Kidney (tissue), 14 donors: ENCODE measurements around the gene SMAD3. TPM values are rescaled to one million over a fixed set of nuclear protein-coding genes. Genes with fewer than 3 reads are reported as not detected.
A peak's percentile ranks its signal among the peaks of the same experiment; 100 is the strongest.

Source experiments
- DNase-seq, 5 donors: peaks; one replicate each; pipeline ENCODE4 v3.0.0-alpha.2; 2013 to 2020
- FAIRE-seq: peaks from 2 replicates; lab custom pipeline; 2012; peaks lifted over from hg19 to GRCh38; lab: Jason Lieb, UNC
- H3K27ac ChIP-seq, 2 donors: one replicate each; pipeline ENCODE4 v1.7.0; 2013; ENCODE audit warnings: low read depth in 2 of 2, low read length in 2 of 2, inconsistent platforms in 1 of 2
- H3K27me3 ChIP-seq: one replicate; pipeline ENCODE4 v1.7.1; 2013; ENCODE audit warnings: low read length, inconsistent platforms; ENCODE audit not compliant: control insufficient read depth, insufficient read depth
- H3K36me3 ChIP-seq, 3 donors: one replicate each; pipeline versions ENCODE4 v1.7.0 to v1.7.1; 2013; ENCODE audit warnings: low read length in 3 of 3, control low read depth in 1 of 3, inconsistent platforms in 1 of 3; ENCODE audit not compliant: insufficient read depth in 3 of 3, control insufficient read depth in 2 of 3
- H3K4me1 ChIP-seq, 3 donors: one replicate each; pipeline versions ENCODE4 v1.7.0 to v1.7.1; 2013; ENCODE audit warnings: low read length in 3 of 3, inconsistent platforms in 1 of 3, low read depth in 1 of 3; ENCODE audit not compliant: control insufficient read depth in 2 of 3, insufficient read depth in 2 of 3
- H3K4me3 ChIP-seq, 3 donors: one replicate each; pipeline versions ENCODE4 v1.7.0 to v1.8.1; 2013; ENCODE audit warnings: low read length in 3 of 3, control low read depth in 1 of 3, inconsistent platforms in 1 of 3
- H3K9ac ChIP-seq, 3 donors: one replicate each; pipeline versions ENCODE4 v1.7.0 to v1.7.1; 2013; ENCODE audit warnings: low read length in 3 of 3, control low read depth in 1 of 3, inconsistent platforms in 1 of 3
- H3K9me3 ChIP-seq, 3 donors: one replicate each; pipeline versions ENCODE4 v1.7.0 to v1.7.1; 2013; ENCODE audit warnings: low read length in 3 of 3, control low read depth in 1 of 3, inconsistent platforms in 1 of 3; ENCODE audit not compliant: control insufficient read depth in 2 of 3, insufficient read depth in 1 of 3
- intact Hi-C: fragments of 100-400 bp; cut with DNase I; formaldehyde crosslinking; loops from one replicate; pipeline ENCODE4 v1.11.1; 2022
- polyA plus RNA-seq: library from polyadenylated mRNA; stranded (reverse); fragments of 350-450 nt; fragmentation: Illumina TruSeq; extraction: RNeasy Lipid Tissue Mini Kit (QIAGEN cat#74804); gene quantifications from one replicate; pipeline ENCODE4 v1.2.3, GENCODE V29; 2014; ENCODE audit warnings: low read depth, low replicate concordance; ENCODE audit not compliant: insufficient read depth
- total RNA-seq: library from RNA; stranded (reverse); fragmentation: NEBNext Ultra II Directional; extraction: Animal tissue kit (Norgen Biotek cat#: 25700); gene quantifications from one replicate; pipeline ENCODE4 v1.2.1, GENCODE V29; 2021
- TF ChIP-seq, protein P1 (sequence below): IDR thresholded peaks from 3 replicates; pipeline ENCODE4 v1.5.1; 2012; ENCODE audit warnings: mild to moderate bottlenecking, moderate library complexity, borderline replicate concordance; ENCODE audit not compliant: insufficient read depth; ENCODE audit errors: extremely low read depth
- donor health status: control.
- donor health status: control.
- donor health status: control.
- donor health status: control.
- donor health status: control.
- donor health status: DM: yes; HTN: yes; CAD: no.
- donor health status: Normal renal cell carcinoma (clear cell type).

Gene SMAD3
- total and polyA plus RNA-seq, 2 donors from 2014 or later: 10.1 to 58.2 TPM

DNA sequence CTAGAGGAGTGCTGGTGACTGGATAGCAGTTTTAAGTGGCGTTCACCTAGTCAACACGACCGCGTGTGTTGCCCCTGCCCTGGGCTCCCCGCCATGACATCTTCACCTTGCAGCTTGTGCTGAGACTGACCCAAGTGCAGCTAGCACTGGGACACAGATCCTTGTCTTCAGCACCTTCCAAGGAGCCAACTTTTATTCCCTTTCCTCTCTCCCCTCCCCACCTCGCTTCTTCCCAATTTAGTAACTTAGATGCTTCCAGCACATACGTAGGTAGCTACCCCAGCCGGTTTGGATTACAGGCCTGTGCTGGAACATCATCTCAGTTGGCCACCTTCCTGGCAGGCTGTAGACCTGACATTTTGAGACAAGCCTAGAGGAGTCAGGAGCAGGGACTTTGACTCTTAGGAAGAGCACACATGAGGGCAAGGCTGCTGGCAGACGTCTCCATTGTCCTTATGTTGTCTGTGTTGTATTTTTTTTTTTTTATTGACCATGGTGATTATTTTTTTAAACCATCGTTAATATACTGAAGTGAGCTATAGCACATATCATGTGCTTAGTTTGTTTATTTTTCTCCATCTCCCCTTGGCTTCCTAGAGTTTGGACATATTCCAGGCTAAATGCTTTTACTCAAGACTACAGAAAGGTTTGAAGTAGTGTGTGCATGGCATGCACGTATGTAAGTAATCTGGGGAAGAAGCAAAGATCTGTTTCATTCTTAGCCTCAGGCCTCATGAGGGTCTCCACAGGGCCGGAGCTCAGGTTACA, 128.0 kb downstream of the SMAD3 start:
- Histone ChIP-seq H3K9me3 (no peaks in the 10 kb centered on the region), H3K9ac (no peak overlapping the region), H3K4me3 (no peak overlapping the region), H3K36me3 (peaks cover 0 to 46% (median 19%) of the 10 kb centered on the region in 3 donors), H3K27ac (no peak overlapping the region), H3K4me1 (no peaks in the 10 kb centered on the region), H3K27me3 (no peaks in the 10 kb centered on the region)
- no peak for FAIRE-seq
- TF ChIP-seq, protein P1, sequence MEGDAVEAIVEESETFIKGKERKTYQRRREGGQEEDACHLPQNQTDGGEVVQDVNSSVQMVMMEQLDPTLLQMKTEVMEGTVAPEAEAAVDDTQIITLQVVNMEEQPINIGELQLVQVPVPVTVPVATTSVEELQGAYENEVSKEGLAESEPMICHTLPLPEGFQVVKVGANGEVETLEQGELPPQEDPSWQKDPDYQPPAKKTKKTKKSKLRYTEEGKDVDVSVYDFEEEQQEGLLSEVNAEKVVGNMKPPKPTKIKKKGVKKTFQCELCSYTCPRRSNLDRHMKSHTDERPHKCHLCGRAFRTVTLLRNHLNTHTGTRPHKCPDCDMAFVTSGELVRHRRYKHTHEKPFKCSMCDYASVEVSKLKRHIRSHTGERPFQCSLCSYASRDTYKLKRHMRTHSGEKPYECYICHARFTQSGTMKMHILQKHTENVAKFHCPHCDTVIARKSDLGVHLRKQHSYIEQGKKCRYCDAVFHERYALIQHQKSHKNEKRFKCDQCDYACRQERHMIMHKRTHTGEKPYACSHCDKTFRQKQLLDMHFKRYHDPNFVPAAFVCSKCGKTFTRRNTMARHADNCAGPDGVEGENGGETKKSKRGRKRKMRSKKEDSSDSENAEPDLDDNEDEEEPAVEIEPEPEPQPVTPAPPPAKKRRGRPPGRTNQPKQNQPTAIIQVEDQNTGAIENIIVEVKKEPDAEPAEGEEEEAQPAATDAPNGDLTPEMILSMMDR: no peak
- intact Hi-C loops: no loop called here
- DNase-seq: peak in 2 of 5 donors; percentile 23 to 36

GRCh38 chr15:67194171-67195114, 129.0 kb downstream of the SMAD3 start:
- H3K27ac ChIP-seq: no peak overlapping the region
- H3K9ac ChIP-seq: no peak overlapping the region
- intact Hi-C loops: no loop called here
- no peaks in the 10 kb centered on the region for H3K4me1 ChIP-seq
- no peak for DNase-seq
- H3K27me3 ChIP-seq: no peaks in the 10 kb centered on the region
- no peak for FAIRE-seq
- no peak overlapping the region for H3K4me3 ChIP-seq
- H3K36me3 ChIP-seq: peaks cover 0 to 35% (median 12%) of the 10 kb centered on the region in 3 donors
- no peaks in the 10 kb centered on the region for H3K9me3 ChIP-seq
- TF ChIP-seq, protein P1: no peak

- DNase-seq (no peak), FAIRE-seq (no peak)
- Histone ChIP-seq H3K9ac (no peak overlapping the region), H3K27me3 (no peaks in the 10 kb centered on the region), H3K27ac (no peak overlapping the region), H3K4me3 (no peak overlapping the region), H3K9me3 (no peaks in the 10 kb centered on the region), H3K36me3 (peaks cover 0 to 27% (median 12%) of the 10 kb centered on the region in 3 donors), H3K4me1 (no peaks in the 10 kb centered on the region)
- TF ChIP-seq, protein P1: no peak
- intact Hi-C loops: no loop called here
Measured at GRCh38 chr15:67195305-67195704, 129.9 kb downstream of the SMAD3 start.
